Measurements from ENCODE around the gene PDPR. TPM values are rescaled to one million over a fixed set of nuclear protein-coding genes. Genes with fewer than 3 reads are reported as not detected.

PDPR gene
- total RNA-seq, 6 experiments from 2014 or later = 17.6 to 21.4 (median 19.5) TPM

DNA sequence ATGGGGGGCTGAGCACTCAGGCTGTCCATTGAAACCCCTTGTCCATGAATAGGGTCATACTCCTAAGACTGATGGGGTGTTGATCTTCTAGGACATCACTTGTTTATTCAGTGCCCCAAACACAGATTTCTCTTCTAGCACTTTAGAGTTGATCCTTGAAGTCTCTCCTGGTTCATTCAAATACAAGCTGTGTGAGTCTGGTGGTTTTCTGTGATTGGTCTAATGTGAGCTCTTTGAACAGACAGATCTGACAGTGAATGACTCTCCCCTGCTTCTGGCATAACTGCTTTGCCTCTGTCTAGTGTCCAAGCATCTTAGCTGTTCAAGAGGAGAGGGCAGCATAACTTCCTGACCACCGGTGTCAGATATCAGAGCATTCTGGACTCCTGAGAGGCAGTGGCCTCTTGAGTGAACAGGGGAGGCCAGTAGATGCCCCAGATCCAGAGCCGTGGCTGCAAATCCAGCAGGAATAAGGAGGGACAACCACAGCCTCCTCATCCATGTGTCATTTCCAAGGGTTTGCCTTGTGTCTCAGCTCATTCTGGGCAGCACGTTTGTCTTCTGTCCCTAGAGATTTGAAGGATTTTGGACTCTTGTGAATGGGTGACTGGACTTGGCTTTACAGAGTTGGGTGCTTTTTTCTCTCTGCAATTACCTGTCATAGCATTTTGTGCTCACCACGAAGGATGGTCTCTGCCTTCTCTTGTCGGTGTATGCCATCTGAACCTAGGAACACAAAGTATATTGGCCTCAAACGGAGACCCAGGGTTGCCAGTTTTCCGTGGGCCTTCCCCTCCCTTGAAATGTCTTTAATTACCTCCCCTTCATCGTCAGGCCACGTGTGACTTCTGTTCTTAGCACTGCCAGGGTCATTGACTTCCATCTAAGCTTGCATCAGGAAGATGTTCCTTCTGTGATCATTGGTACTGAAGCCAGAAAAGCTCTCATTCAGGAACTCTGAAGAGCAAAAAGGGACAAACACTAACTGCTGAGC is 45.5 kb downstream of the PDPR start:
- DNase-seq = no peak
- TF ChIP-seq, protein P1, sequence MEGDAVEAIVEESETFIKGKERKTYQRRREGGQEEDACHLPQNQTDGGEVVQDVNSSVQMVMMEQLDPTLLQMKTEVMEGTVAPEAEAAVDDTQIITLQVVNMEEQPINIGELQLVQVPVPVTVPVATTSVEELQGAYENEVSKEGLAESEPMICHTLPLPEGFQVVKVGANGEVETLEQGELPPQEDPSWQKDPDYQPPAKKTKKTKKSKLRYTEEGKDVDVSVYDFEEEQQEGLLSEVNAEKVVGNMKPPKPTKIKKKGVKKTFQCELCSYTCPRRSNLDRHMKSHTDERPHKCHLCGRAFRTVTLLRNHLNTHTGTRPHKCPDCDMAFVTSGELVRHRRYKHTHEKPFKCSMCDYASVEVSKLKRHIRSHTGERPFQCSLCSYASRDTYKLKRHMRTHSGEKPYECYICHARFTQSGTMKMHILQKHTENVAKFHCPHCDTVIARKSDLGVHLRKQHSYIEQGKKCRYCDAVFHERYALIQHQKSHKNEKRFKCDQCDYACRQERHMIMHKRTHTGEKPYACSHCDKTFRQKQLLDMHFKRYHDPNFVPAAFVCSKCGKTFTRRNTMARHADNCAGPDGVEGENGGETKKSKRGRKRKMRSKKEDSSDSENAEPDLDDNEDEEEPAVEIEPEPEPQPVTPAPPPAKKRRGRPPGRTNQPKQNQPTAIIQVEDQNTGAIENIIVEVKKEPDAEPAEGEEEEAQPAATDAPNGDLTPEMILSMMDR (IDR thresholded peaks at IDR 0.05) = no peak
- H3K4me3 Mint-ChIP-seq = no peak overlapping the region
- H3K36me3 Mint-ChIP-seq (ENCODE audit: low read depth) = peaks cover 19% of the 10 kb centered on the region; the same call in 1 of the 2 replicates
- H3K9me3 Mint-ChIP-seq = no peaks in the 10 kb centered on the region
- H3K27me3 Mint-ChIP-seq (ENCODE audit: insufficient read depth) = no peaks in the 10 kb centered on the region; the same call in 1 of the 2 replicates
- H3K4me1 Mint-ChIP-seq (ENCODE audit: low read depth) = peaks cover 14% of the 10 kb centered on the region
- no peak overlapping the region for H3K27ac Mint-ChIP-seq

DNA sequence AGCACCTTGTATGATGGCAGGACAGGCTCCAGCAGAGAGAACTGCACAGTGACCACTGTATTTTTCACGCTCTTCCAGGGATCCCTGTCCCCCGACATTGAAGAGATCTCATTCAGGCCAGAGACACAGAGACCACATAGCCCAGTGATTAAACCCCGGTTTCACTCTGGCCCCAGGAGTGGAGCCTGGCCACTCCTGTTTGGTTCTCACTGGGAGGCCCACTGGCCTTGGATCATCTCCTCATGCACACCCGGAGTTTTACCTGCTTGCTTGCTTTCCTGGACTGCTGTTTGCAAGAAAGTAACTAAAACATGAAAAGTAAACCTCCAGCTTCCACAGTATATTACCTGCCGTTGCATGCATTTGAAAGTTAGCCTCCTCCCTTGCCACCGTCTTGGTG is 46.3 kb downstream of the PDPR start:
- Mint-ChIP-seq H3K36me3 (ENCODE audit: low read depth) (peaks cover 19% of the 10 kb centered on the region; the same call in 1 of the 2 replicates), H3K27ac (no peak overlapping the region), H3K4me1 (ENCODE audit: low read depth) (peaks cover 14% of the 10 kb centered on the region), H3K4me3 (no peak overlapping the region), H3K9me3 (no peaks in the 10 kb centered on the region), H3K27me3 (ENCODE audit: insufficient read depth) (no peaks in the 10 kb centered on the region; the same call in 1 of the 2 replicates)
- TF ChIP-seq, protein P1 (IDR thresholded peaks at IDR 0.05) = no peak
- no peak for DNase-seq

DNA sequence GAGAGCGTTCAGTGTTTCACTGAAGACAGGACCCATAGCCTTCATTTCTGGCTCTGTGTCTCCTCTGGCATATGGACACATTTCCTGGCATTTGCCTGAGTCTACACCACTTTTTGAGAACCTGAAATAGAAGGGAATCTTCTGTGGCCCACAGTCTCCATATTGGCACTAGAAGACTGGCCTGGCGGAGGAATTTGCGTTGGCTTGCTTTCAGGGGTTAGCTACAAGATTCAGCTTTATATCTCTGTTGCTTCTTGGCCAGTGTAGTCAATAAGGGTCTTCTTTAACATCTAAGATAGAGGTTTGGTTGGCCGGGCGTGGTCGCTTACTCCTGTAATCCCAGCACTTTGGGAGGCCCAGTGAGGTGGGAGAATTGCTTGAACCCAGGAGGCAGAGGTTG is 46.7 kb downstream of the PDPR start:
- H3K36me3 Mint-ChIP-seq (ENCODE audit: low read depth) = peaks cover 19% of the 10 kb centered on the region; the same call in 1 of the 2 replicates
- no peak overlapping the region for H3K27ac Mint-ChIP-seq
- no peaks in the 10 kb centered on the region; the same call in 1 of the 2 replicates for H3K27me3 Mint-ChIP-seq (ENCODE audit: insufficient read depth)
- no peak for DNase-seq
- H3K4me3 Mint-ChIP-seq = no peak overlapping the region
- peaks cover 14% of the 10 kb centered on the region for H3K4me1 Mint-ChIP-seq (ENCODE audit: low read depth)
- TF ChIP-seq, protein P1 (IDR thresholded peaks at IDR 0.05) = no peak
- H3K9me3 Mint-ChIP-seq = no peaks in the 10 kb centered on the region

DNA sequence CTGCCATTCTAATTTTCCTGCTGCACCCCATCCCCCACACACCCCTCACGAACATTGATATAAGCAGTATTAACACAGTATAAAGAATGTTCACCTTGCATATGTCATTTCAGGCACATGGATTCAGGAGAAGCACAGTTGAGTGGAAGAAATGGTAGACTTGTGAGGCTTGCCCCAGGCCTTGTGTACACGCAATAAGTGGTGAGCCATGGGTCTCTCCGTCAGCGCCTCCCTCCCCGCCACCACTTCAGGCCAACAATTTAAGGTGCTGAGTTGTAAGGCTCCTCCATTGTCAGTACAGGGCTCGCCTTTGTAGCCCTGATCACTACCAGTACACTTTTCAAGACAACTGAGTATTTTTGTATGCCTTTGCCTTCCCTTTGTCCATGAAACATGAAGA is 47.2 kb downstream of the PDPR start:
- TF ChIP-seq, protein P1 (IDR thresholded peaks at IDR 0.05) = no peak
- Mint-ChIP-seq H3K4me3 (no peak overlapping the region), H3K27ac (no peak overlapping the region), H3K27me3 (ENCODE audit: insufficient read depth) (peaks cover 1% of the 10 kb centered on the region), H3K4me1 (ENCODE audit: low read depth) (peaks cover 14% of the 10 kb centered on the region), H3K9me3 (no peaks in the 10 kb centered on the region), H3K36me3 (ENCODE audit: low read depth) (peaks cover 14% of the 10 kb centered on the region; the same call in 1 of the 2 replicates)
- DNase-seq = no peak

DNA sequence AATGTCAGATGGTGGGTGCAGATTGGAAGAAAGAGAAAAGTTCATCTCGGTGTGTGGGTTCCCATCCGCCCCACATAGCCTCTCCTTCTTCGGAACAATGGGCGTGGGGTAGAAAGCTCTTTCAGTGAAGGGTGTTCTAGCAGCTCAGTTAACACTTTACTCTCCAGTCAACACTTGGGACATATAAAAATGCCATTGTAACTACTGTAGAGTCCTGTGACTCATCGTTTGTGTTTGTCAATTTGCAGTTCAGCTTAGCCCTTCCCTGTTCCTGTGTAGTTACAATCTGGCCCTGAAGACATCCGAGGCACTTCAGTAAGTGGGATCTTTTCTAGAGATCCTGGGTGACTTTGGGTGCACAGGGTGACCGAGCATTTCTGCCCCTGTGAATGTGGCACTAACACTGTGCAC is 47.9 kb downstream of the PDPR start:
- H3K27me3 Mint-ChIP-seq (ENCODE audit: insufficient read depth) = peaks cover 3% of the 10 kb centered on the region
- H3K9me3 Mint-ChIP-seq = no peaks in the 10 kb centered on the region
- no peak overlapping the region for H3K4me3 Mint-ChIP-seq
- peak overlapping the region; percentile 55 for H3K27ac Mint-ChIP-seq
- H3K36me3 Mint-ChIP-seq (ENCODE audit: low read depth) = peaks cover 7% of the 10 kb centered on the region; the same call in 1 of the 2 replicates
- H3K4me1 Mint-ChIP-seq (ENCODE audit: low read depth) = peaks cover 14% of the 10 kb centered on the region
- peak; percentile 70 for DNase-seq
- TF ChIP-seq, protein P1 (IDR thresholded peaks at IDR 0.05) = no peak

All from HFFc6 (cell line).